GM21367 (cell line): Measurements from ENCODE around the gene S100A3.
"Not testable (repeated sequence)": the region's sequence is repeated elsewhere in the genome, so short reads cannot be mapped to it uniquely, and the experiment has no call there.

ENCODE experiments used
- ATAC-seq: cut with Tn5 transposase; IDR thresholded peaks from one replicate; pipeline ENCODE4 v1.9.1; 2021; ENCODE audit not compliant: unreplicated experiment

S100A3 gene

DNA sequence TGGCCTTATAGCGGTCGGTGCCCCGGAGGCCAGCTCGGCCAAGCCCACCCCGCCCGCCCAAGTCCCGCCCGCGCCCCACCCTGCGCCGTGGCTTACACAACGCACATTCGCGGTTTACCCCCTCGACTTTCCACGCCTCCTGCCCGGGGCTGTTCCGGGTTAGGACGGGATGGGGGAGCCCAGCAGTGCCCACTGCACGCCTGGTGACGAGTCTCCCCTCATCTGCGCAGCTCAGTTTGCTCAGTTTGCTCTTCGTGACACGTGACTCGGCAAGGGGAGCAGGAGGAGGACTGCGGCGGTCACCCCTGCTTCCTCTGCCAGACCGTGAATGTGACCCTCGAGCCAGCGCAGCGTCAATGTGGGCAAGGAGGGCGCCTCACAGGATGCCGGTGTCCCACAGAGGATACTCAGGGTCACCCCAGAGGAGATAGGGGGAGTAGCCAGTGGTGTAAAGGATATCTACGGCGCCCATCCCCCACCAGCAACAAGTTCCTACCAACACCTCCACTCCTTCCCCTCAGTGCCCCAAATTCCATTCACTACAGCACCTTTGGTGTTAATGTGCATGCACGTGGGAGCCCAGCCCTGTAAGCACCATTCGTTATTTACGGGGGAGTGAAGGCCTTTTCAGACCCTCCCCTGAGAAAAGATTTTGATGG lies 12.9 kb downstream of the S100A3 start:
- ATAC-seq: no peak

DNA sequence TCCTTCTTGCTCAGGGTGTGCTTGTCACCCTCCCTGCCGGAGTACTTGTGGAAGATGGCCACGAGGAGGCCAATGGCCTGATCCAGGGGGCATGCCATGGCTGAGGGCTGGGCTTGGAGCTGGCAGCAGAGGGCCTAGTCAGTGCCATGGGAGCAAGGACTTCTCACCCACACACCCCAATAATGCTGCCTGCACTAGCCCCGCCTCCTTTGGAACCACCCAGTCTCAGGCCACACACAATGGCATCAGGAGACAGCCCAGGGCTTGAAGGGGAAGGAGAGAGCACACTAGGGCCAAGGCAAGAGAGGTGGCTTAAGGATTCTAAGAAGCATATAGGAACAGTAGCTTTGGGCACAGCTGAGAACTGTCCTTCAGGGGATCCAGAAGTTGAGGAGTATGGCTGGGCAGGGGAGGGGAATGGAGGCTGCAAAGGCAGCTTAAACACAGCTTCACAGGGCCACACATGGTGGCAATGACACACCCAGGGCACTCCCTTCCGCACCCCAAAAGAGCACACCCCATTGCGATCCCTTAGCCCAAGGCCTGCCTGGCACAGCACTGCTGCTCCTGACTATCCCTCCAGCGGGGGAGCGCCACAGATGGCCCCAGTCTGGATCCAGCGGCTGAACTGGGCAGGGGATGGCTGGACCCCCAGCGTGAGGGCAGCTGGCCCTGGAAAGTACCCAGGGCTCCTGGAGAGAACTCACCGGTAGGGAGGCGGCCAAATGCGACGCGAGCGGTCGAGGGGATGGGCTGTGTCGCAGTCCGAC lies 13.6 kb downstream of the S100A3 start, which contains the start of gene S100A6:
Gene S100A6, minus strand, starts transcription at position 750 of the 770 bp plus-strand sequence. Its CDS starts 652 bp downstream, at position 98.
- ATAC-seq: no peak

DNA sequence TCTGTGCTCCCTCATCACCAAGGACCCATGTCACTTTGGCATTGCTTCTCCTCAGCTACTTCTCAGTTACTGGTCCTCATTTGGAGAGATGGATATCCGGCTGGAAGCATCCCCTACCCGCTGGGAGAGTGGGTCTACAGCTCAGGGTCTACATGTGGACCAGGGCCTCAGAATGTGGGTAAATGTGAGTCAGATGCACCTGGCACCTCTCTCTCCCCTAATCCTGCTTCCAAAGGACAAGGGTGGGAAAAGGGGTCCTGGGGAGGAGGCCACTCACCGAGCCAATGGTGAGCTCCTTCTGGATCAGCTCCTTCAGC lies 14.2 kb downstream of the S100A3 start:
- no peak for ATAC-seq

DNA sequence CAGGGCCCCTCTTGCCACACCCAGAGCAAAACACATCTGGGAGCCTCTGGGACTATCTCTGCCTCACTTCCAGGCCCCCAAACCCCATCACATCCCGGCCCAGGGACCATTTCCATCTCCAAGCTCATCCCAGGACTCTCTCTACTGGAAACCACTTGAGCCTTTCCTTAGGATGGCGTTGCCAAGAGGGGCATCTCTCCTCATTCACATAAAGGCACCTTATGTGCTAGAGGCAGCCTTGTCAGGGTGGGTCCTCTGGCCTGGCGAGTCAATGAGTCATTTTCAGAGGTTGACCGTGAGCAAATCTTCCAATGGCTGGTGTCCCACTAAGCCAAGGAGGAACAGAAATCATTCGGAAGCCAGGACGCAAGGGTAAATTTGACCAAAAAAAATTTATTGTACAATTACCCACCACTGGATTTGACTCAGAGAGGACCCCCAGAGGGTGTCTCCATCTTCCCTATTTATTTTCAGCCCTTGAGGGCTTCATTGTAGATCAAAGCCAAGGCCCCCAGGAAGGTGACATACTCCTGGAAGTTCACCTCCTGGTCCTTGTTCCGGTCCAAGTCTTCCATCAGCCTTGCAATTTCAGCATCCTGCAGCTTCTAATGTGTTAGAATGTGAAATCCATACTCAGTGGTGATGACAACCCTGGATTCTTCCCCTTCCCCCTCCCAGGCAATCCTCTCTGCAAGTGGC lies 14.7 kb downstream of the S100A3 start:
- no peak for ATAC-seq

DNA sequence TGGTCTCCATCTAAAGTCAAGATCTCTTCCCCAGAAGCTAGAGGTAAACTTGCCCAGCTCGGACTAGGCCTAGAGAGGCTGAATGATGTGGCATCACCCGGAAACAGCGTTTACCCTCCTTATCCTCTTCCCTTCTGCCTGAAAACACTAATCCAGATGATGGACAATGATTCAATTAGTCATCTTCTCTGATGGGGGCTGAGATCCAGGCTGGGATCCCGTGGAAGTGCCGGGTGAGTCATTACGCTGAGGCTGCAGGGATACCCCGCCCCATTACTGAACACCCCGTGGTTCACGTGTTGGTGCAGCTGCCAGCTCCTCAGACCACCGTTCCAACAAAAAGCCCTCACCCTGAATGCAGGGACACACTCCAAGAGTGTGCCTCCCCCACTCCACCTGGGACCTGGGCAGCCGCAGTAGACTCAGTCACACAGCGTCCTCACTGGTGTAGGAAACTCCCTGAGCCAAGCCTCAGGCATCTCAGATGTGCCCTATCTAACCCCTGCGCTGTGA lies 15.3 kb downstream of the S100A3 start:
- ATAC-seq: no peak

DNA sequence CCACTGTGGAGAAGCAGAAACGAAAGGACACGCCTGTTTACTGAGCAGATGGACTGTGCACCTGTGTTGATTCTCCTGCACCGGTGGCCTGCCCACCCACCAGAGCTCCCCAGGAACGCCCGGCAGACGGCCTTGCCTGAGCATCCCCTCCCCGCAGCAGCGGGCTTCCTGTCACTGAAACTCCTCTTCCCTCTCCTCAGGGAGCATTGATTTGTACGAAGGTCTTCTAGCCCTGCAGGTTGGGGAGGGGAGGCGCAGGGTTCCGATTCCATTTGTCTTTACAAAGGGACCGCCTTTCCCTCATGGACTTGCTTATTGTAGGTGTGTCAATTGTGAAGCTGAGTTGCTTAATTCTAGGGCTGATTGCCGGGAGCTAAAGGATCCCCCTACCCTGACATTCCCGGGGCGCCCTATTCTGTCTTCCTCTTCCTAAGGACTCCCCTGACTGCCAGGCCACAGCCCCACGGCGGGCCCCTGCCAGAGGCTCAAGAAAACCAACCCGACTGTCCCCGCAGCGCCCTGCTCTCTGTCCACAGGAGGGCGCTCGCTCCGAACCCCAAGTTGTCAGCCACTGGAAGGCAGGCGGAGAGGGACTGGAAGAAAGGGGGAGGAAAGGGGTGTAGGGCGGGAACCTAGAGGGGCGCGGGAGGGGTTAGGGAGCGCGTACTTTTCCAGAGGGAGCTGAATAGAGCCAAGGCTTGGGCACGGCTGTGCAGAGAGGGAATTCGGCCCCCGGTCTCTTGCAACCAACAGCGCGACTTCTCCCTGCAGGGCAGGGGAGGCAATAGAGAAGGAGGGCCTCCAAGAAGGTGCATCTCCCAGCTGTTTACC lies 16.1 kb downstream of the S100A3 start:
- ATAC-seq: no peak

DNA sequence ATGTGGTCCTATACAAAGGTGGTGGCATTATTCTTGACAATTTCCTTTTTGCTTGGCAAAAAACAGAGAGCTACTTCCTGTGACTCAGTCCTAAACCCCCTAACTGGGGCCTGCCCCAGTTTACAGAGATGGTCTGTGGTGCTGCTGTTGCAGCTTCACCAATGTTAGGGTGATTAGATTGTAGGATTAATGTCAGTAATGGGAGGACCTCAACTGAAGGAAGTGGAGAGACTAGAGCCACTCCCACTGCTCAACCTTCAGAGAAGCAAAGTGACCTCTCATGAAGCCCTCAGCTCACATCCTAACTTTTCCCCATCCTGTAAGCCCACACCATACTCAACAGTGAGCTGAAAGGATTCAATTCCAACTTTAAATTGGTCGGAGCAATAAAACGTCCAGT lies 16.9 kb downstream of the S100A3 start:
- no peak for ATAC-seq

DNA sequence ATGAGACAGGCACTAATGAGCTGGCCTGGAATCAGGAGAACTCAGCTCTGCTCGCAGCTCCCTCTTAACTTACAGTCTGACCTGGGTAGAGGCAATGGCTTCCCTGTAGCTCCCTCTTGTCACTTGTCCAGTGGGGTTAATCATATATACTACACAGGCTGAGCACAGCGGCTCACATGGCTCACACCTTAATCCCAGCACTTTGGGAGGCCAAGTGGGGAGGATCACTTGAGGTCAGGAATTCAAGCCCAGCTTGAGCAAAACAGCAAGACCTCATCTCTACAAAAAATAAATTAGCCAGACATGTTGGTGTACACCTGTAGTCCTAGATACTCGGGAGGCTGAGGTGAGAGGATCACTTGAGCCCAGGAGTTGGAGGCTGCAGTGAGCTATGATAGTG lies 17.4 kb downstream of the S100A3 start:
- no peak for ATAC-seq

DNA sequence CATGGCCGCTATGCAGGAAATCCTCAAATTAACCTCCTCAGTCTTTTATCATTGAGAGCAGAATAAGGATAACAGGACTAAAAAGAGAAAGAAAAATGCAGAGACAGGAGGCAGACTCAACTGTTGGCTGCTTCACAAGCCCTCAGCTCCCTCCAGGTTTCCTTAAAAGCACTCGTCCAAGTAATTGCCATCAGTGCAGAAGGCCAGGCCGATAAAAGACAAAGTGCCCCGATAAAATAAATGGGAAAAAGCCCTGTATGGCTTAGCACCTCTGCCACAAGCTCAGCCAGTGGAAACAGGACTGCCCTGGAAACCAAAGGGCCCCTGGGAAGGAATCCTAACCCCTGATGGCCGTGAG lies 21.4 kb downstream of the S100A3 start:
- no peak for ATAC-seq

DNA sequence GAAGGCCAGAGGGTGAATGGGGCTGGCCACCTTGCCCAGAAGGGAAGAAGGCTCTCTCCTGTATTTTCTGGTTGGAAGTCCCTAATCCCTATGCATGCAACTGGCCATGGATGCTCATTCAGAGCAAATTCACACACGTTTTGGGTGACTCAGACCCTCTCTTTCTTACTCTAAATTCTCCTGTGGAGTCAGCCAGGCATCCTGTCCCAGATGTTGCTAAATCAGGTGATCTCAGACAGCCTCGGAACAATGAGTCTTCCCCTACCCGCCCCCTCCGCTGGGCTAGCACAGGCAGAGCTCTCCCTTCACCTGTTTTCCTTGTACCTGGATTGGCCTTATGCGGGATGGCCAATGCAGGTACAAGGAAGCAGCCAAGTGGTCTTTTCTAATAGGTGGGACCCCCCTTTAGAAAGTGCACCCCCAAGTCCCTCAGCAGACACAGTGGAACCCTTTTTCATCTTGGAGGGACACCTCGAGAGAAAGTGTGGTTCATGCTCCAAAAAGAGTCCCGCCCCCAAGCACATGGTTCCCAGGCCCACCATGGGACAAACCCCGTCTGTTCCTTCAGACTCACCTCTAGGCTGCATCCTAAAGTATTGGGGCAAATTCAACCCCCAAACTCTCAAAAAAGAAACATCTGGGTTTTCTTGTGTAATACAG lies 21.9 kb downstream of the S100A3 start:
- ATAC-seq: no peak

DNA sequence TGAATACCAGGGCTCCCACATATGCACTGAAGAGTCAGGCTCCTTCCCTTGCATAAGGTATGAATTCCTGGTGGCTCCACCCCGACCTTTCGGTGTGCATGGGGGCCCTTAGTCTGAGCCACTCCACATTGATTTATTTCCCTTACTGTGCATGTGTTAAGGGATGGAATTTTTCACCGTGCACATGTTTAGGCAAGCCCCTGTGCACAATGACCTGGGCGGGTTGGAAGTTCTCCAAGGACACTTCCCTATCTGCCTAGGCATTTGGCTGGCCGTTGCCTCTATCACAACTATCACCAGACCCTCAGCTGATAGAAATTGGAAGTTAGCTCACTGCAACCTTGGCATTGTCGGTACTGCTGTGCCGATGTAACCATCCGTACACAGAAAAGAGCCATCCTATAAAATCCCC lies 22.9 kb downstream of the S100A3 start:
- ATAC-seq: no peak

DNA sequence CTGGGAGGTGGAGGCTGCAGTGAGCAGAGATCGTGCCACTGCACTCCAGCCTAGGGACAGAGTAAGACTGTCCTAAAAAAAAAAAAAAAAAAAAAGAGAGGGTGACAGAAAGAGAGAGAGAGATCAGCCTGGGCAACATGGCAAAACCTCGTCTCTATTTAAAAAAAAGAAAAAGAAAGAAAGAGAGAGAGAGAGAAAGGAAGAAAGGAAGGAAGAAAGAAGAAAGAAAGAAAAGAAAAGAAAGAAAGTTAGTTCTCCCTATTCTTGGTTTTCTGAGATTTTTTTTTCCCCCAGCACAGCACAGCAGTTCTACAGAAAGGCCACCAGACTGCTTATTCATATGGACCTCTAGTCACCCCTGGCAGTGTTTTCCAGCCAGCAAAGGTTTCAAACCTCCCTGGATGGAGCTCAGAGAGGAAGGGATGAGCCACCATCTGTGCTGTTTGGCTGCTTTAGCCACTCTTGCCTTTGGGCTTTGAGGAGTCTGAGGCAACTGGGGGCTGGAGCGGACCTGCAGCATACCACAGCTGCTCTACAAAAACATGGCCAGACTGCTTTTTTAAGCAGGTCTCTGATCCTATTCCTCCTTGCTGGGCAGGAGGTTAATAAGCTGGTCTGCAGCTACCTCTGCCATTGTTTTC lies 23.9 kb downstream of the S100A3 start:
- ATAC-seq: no peak

DNA sequence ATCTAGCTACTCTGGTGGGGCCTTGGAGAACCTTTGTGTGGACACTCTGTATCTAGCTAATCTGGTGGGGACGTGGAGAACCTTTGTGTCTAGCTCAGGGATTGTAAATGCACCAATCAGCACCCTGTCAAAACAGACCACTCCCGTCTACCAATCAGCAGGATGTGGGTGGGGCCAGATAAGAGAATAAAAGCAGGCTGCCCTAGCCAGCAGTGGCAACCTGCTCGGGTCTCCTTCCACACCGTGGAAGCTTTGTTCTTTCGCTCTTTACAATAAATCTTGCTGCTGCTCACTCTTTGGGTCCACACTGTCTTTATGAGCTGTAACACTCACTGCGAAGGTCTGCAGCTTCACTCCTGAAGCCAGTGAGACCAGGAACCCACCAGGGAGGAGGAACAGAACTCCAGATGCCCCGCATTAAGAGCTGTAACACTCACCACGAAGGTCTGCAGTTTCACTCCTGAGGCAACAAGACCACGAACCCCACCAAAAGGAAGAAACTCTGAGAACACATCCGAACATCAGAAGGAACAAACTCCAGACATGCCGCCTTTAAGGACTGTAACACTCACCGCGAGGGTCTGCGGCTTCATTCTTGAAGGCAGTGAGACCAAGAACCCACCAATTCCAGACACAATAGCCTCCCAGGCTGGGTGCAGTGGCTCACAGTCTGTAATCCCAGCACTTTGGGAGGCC lies 26.6 kb downstream of the S100A3 start:
- ATAC-seq: not testable (repeated sequence)

DNA sequence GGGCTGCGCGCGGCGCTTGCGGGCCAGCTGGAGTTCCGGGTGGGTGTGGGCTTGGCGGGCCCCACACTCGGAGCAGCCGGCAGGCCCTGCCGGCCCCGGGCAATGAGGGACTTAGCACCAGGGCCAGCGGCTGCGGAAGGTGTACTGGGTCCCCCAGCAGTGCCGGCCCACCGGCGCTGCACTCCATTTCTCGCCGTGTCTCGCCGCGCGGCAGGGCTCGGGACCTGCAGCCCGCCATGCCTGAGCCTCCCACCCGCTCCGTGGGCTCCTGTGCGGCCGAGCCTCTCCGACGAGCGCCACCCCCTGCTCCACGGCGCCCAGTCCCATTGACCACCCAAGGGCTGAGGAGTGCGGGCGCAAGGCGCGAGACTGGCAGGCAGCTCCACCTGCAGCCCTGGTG lies 27.2 kb downstream of the S100A3 start:
- not testable (repeated sequence) for ATAC-seq

DNA sequence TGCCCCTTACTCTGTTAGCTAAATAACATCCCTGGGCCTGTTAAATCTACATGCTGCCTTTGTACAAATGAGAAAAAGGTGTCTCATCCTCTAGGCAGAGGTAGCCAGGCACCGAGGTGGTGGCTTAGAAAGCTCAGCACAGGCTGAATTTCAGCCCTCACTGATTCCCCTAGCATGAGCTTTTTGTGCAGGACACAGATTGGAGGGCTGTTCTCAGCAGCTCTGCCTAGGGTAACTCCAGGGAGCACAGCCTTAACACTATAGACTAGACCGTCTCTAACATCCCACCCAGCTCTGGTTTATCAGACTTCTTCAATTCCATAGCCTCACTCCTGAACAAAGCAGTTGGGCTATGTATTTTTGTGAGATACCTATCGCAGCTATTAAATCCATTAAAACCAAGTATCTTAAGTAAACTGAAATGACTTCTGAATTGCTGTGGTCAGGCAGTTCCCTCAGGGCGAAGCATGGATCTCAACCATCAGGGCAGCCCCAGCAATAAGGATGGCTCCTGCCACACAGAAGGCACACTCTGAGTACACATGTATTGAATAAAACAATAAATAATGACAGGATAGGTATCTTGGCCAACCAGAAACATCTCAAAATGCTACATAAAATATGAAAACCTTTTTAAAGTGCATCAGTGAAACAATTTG lies 28.1 kb downstream of the S100A3 start:
- no peak for ATAC-seq

DNA sequence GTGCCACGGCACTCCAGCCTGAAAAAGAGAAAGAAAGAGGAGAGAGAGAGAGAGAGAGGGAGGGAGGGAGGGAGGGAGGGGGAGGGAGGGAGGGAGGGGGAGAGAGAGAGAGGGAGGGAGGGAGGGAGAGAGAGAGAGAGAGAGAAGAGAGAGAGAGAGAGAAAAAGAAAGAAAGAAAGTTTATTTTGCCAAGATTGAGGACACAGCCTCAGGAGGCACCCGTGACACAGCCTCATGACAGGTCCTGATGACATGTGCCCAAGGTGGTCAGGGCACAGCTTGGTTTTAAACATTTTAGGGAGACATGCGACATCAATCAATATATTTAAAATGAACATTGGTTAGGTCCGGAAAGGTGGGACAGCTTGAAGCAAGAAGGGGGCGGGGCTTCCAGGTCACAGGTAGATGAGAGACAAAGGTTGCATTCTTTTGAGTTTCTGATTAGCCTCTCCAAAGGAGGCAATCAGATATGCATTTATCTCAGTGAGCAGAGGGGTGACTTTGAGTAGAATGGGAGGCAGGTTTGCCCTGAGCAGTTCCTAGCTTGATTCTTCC lies 28.8 kb downstream of the S100A3 start:
- ATAC-seq: not testable (repeated sequence)

DNA sequence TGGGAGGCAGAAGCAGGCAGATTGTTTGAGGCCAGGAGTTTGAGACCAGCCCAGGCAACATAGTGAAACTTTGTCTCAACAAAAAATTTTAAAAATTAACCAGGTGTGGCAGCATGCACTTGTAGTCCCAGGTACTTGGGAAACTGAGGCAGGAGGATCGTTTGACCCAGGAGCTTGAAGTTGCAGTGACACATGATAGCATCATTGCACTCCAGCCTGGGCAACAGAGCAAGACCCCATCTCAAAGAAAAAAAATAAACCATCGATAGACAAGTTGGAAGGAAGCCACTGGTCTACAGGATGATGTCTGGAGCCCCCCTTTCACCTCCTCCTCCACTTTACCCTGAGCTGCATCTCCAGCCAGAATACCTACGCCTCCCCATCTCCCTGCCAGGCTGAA lies 29.8 kb downstream of the S100A3 start:
- no peak for ATAC-seq

DNA sequence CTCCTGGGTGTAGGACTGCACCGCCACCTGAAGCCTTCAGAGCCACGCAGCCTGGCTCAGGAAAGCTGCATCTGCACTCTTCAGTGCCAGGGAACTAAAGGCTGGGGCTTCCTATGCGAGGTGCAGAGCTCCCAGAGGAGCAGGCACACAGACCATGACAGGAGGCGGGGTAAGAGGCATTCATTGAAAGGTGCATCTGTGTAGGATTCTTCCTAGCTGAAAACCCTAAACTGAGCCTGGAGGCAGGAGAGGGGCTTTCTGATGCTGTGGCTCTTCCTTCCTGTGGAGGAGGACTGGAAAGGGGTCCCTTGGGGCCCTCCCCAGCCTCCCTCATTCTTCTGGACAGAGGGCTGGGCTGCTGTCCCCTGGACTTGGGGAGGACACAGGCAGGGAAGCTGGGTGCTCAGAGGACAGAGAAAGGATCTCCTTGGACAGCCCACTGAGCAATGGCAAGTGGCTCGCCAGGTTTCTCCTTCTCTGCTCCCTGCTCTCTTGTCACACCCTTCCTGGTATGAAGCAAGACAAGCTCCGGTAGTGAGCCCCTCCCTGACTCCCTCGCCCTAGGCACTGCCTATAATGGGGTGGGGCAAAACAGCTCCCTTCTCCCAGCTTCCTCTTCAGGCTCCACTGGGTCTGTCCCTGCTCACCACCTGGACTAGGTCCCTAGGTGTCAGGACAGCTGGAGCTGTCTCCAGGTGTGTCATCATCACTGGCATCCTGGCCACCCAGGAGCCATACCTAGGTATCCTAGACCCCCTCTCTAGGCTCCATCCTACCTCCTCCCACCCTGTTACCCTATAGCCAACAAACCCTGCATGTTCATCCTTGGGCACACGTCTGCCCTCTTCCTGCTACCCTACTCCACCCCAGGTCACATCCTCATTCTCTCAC lies 33.3 kb downstream of the S100A3 start:
- ATAC-seq: no peak
